Measurements from ENCODE around the gene QRFP.

DNA sequence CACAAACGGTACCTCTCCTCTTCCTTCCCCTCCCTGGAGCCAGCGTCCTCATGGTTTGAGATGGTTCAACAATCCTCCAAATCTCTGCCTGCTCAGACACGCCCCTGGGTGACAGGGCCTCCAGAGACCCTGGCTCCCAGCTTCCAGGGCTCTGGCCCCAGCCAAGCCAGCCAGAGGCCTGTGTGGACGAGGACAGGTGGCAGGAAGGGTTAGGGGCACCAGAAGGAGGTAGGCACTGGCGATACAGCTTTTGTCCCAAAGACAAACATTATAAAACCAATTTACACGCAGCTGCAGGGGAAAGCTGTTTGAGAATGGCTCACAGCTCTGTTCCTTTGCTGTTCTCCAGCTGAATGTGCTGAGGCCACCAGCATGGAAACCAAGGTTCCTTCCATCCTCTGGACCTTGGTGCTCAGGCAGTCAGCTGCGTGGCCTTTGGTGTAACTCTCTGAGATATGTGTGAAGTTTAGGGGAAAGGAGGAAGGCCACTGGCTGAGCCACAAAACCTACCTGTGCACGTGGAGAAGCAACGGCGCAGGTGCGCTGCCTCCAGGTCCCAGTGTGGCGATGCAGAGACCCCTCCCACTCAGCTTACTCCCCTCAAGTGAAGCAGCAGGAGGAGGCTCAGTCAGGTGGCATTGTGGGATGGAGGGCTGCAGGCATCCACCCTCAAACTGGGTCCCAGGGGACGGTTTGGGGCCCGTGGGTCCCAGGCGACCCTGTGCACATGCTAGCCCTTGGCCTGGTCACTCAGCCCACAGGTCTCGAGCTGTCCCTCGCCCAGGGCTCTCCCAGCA is 4.3 kb upstream of the QRFP start:
- TF ChIP-seq EZH2phosphoT487 (conservative IDR thresholded peaks at IDR 0.05; ENCODE audit: low read length): no peak
- TF ChIP-seq, protein P1, sequence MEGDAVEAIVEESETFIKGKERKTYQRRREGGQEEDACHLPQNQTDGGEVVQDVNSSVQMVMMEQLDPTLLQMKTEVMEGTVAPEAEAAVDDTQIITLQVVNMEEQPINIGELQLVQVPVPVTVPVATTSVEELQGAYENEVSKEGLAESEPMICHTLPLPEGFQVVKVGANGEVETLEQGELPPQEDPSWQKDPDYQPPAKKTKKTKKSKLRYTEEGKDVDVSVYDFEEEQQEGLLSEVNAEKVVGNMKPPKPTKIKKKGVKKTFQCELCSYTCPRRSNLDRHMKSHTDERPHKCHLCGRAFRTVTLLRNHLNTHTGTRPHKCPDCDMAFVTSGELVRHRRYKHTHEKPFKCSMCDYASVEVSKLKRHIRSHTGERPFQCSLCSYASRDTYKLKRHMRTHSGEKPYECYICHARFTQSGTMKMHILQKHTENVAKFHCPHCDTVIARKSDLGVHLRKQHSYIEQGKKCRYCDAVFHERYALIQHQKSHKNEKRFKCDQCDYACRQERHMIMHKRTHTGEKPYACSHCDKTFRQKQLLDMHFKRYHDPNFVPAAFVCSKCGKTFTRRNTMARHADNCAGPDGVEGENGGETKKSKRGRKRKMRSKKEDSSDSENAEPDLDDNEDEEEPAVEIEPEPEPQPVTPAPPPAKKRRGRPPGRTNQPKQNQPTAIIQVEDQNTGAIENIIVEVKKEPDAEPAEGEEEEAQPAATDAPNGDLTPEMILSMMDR (IDR thresholded peaks at IDR 0.05; ENCODE audit: insufficient read depth, low read length, poor library complexity, severe bottlenecking): no peak

Measured in SU-DHL-6 (cell line).